Ascending aorta (tissue), 2 donors: ENCODE results near the gene KCNN1. TPM values are rescaled to one million over a fixed set of nuclear protein-coding genes. Genes with fewer than 3 reads are reported as not detected.
"Not testable (repeated sequence)": the region's sequence is repeated elsewhere in the genome, so short reads cannot be mapped to it uniquely, and the experiment has no call there.

ENCODE experiments used
- DNase-seq, 2 donors: peaks; one replicate each; pipeline ENCODE4 v3.0.0-alpha.2; 2019; ENCODE audit warnings: low spot score in 2 of 2
- H3K27ac ChIP-seq, 2 donors: fragments of 200-600 bp; sonication (generic); one replicate each; pipeline ENCODE4 v1.5.1; 2016 to 2017; ENCODE audit warnings: mild to moderate bottlenecking in 1 of 2
- H3K27me3 ChIP-seq: fragments of 200-600 bp; sonication (generic); one replicate; pipeline ENCODE4 v1.5.1; 2017
- H3K36me3 ChIP-seq, 2 donors: fragments of 200-600 bp; sonication (generic); one replicate each; pipeline ENCODE4 v1.5.1; 2016
- H3K4me1 ChIP-seq, 2 donors: fragments of 200-600 bp; sonication (generic); one replicate each; pipeline ENCODE4 v1.5.1; 2016 to 2017; ENCODE audit warnings: mild to moderate bottlenecking in 1 of 2
- H3K4me3 ChIP-seq, 2 donors: fragments of 200-600 bp; sonication (generic); one replicate each; pipeline ENCODE4 v1.5.1; 2016 to 2017; ENCODE audit warnings: mild to moderate bottlenecking in 1 of 2
- H3K9me3 ChIP-seq, 2 donors: fragments of 200-600 bp; sonication (generic); one replicate each; pipeline ENCODE4 v1.5.1; 2016
- intact Hi-C: fragments of 100-400 bp; cut with DNase I; formaldehyde crosslinking; loops from one replicate; pipeline ENCODE4 v1.15.1; 2023
- total RNA-seq: library from RNA; depleted of rRNA; stranded (reverse); fragments of >200 nt; gene quantifications from one replicate; pipeline ENCODE4 v1.1.0, GENCODE V29; 2016
- TF ChIP-seq, protein P1 (sequence below), 3 experiments: fragments of 200-600 bp in 2 of 3; fragments of 450-650 bp in 1 of 3; sonication (generic) in 2 of 3; IDR thresholded peaks; one replicate each; pipeline ENCODE4 v1.5.1; 2016 to 2019; ENCODE audit warnings: antibody characterized with exemption in 3 of 3, mild to moderate bottlenecking in 1 of 3, moderate library complexity in 1 of 3

KCNN1 gene
- total RNA-seq, 1 donor from 2014 or later = not detected

DNA sequence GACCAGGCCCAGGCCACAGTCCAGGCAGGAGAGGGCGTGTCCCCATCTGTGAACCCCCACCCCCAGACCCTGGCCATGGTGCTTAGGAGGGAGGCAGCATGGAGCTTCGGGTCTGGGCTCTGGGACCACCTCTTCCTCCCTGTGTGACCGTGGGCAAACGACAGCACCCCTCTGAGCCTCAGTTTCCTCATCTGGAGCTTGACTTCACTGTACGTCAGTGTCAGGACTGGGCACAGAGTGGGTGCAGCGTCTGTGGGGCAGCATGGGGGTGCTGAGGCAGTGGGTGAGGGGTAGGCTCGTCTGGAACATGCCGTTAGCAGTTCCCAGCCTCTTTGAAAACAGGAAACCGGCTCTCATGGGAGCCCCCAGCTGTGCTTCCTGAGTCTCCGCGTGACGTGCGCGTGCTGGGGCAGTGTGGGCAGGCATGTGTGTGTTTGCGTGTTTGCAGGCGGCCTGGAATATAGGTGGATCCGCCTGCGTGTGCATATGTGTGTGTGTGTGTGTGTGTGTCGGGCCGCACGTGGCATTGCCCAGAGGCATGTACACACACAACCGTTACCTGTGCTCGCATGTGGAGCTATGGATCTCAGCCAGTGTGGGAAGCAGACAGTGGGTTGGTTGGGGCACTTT lies 56.8 kb downstream of the KCNN1 start:
- H3K27ac ChIP-seq = peak overlapping the region; percentile 89 to 90

DNA sequence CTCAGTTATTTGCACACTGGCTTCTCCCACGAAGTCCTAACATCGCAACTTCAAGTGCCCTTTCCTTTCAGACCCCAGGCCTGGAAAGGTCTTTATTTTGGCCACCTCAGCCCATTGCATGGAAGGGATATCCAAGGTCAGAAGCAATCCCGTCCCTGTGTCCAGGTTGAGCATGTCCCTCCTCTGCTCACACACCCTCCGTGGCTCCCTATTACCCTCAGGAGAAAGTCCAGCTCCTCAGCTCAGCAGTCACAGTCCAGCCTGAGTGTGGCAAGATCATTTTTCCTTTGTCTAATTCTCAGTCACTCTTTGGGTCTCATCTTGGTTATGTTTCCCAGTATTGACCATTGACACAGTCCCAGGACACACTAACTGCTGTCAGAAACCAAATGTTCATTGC lies 60.2 kb downstream of the KCNN1 start:
- intact Hi-C loops = no loop called here
- DNase-seq = no peak

More for the DNA sequence above, 56.8 kb downstream of the KCNN1 start:
- Histone ChIP-seq H3K27me3 (no peaks in the 10 kb centered on the region), H3K4me3 (no peak overlapping the region), H3K36me3 (no peaks in the 10 kb centered on the region), H3K4me1 (peaks cover 24 to 50% of the 10 kb centered on the region in 2 donors), H3K9me3 (no peaks in the 10 kb centered on the region)
- peak; percentile 84 to 90 for DNase-seq
- TF ChIP-seq, protein P1, sequence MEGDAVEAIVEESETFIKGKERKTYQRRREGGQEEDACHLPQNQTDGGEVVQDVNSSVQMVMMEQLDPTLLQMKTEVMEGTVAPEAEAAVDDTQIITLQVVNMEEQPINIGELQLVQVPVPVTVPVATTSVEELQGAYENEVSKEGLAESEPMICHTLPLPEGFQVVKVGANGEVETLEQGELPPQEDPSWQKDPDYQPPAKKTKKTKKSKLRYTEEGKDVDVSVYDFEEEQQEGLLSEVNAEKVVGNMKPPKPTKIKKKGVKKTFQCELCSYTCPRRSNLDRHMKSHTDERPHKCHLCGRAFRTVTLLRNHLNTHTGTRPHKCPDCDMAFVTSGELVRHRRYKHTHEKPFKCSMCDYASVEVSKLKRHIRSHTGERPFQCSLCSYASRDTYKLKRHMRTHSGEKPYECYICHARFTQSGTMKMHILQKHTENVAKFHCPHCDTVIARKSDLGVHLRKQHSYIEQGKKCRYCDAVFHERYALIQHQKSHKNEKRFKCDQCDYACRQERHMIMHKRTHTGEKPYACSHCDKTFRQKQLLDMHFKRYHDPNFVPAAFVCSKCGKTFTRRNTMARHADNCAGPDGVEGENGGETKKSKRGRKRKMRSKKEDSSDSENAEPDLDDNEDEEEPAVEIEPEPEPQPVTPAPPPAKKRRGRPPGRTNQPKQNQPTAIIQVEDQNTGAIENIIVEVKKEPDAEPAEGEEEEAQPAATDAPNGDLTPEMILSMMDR (IDR thresholded peaks at IDR 0.05) = no peak
- intact Hi-C loops = no loop called here

DNA sequence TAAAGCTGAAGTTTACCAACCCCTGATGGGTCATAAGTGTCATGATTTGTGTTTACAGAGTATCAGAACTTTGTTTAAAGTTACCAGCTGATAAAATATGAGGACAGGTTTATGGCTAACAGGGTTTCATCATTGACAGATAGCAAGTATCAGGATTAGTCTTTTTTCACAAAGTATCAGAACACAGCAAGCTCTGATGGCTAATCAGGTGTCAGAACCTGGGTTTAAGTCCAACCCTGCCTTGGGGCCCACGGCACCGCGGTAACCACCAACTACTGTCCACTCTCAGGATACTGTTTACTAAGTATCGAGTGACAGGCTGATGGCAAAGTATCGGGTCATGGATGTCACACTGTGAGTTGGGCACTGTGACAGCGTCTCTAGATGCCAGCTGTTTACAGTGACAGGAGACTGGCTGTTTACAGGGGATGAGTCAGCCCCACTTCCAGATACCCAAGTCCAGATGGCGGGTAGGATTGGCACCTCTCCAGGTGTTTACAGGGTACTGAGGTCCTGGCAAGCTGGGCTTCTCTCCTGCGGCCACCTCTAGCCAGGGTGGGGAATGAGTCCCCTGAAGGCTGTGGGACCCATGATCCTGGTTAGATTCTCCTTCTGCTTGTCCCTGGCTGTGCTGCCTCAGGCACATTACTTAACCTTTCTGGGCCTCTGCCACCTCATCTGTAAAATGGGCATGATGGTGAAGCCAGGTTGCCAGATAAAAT lies 62.9 kb downstream of the KCNN1 start:
- Histone ChIP-seq H3K9me3 (no peaks in the 10 kb centered on the region), H3K4me3 (no peak overlapping the region), H3K27ac (no peak overlapping the region), H3K27me3 (no peaks in the 10 kb centered on the region), H3K4me1 (no peaks in the 10 kb centered on the region), H3K36me3 (no peaks in the 10 kb centered on the region)
- TF ChIP-seq, protein P1 (IDR thresholded peaks at IDR 0.05) = no peak
- no peak for DNase-seq
- intact Hi-C loops = no loop called here

More for the DNA sequence above, 60.2 kb downstream of the KCNN1 start:
- TF ChIP-seq, protein P1 (IDR thresholded peaks at IDR 0.05) = no peak
- Histone ChIP-seq H3K9me3 (no peaks in the 10 kb centered on the region), H3K4me1 (peaks cover 7 to 21% of the 10 kb centered on the region in 2 donors), H3K27ac (no peak overlapping the region), H3K27me3 (no peaks in the 10 kb centered on the region), H3K4me3 (no peak overlapping the region), H3K36me3 (no peaks in the 10 kb centered on the region)

DNA sequence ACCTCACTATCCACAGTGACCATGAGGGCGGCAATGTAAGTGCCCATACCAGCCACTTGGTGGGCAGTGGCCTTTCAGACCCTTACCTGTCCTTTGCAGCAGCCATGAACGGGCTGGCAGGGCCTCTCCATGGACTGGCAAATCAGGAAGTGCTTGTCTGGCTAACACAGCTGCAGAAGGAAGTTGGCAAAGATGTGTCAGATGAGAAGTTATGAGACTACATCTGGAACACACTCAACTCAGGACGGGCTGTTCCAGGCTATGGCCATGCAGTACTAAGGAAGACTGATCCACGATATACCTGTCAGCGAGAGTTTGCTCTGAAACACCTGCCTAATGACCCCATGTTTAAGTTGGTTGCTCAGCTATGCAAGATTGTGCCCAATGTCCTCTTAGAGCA lies 64.5 kb downstream of the KCNN1 start:
- H3K9me3 ChIP-seq, H3K36me3 ChIP-seq, H3K4me1 ChIP-seq, intact Hi-C loops, H3K4me3 ChIP-seq, DNase-seq, H3K27me3 ChIP-seq, H3K27ac ChIP-seq: not testable (repeated sequence)

DNA sequence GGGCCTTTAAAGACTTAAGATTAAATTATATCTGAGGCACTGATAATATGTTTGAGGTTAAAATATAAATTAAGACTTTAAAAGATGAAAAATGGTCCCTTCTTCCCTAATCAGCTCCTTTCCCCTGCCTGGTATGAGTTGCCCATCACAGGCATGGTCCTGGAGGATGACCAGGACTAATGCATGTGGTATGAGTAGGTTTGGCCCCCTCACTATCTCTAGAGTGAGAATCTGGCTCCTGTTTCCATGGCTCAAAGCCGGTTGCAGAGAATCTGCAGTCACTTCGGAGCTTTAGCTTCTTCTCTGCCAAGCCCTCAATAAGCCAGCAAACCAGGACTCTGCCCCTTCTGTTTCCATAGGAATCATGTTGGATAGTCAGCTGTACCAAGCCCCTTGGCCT lies 65.2 kb downstream of the KCNN1 start:
- H3K4me3 ChIP-seq, intact Hi-C loops, H3K36me3 ChIP-seq, DNase-seq, H3K4me1 ChIP-seq, H3K9me3 ChIP-seq, H3K27ac ChIP-seq, H3K27me3 ChIP-seq: not testable (repeated sequence)

DNA sequence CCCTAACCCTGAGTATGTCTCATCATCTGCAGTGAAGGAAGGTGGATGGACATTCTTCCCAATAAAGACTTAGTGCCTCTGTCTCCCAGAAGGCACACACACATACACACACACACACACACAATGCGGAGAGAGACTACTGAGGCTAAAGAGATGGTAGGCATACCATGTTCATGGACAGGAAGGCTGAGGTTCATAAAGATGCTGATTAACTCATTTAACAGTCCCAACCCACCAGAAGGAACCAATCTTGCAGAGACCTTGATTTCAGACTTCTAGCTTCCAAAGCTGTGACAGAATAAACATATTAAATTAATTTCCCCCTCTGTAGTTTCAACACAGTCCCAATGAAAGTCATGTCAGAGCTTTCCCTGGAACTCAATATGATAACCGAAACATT lies 74.1 kb downstream of the KCNN1 start:
- peaks cover 0 to 3% of the 10 kb centered on the region in 2 donors for H3K9me3 ChIP-seq
- H3K27me3 ChIP-seq = no peaks in the 10 kb centered on the region
- TF ChIP-seq, protein P1 (IDR thresholded peaks at IDR 0.05) = no peak
- H3K4me3 ChIP-seq = no peak overlapping the region
- intact Hi-C loops = no loop called here
- no peaks in the 10 kb centered on the region for H3K36me3 ChIP-seq
- H3K4me1 ChIP-seq = peaks cover 7 to 14% of the 10 kb centered on the region in 2 donors
- DNase-seq = no peak
- H3K27ac ChIP-seq = no peak overlapping the region
